Left ventricle myocardium inferior (tissue), 1 donor: ENCODE measurements around the gene IPO9. TPM values are rescaled to one million over a fixed set of nuclear protein-coding genes. Genes with fewer than 3 reads are reported as not detected.
A peak's percentile ranks its signal among the peaks of the same experiment; 100 is the strongest.

ENCODE experiments used
- DNase-seq: peaks from one replicate; pipeline ENCODE4 v3.0.0-alpha.2; 2020
- H3K27ac ChIP-seq: fragments of 200-600 bp; replicated peaks from 2 replicates; pipeline ENCODE4 v1.8.0; 2021
- H3K27me3 ChIP-seq: fragments of 200-600 bp; 2 replicates; pipeline ENCODE4 v1.8.0; 2021; ENCODE audit warnings: low read depth
- H3K36me3 ChIP-seq: fragments of 200-600 bp; 2 replicates; pipeline ENCODE4 v1.8.0; 2021
- H3K4me1 ChIP-seq: fragments of 200-600 bp; 2 replicates; pipeline ENCODE4 v1.8.0; 2021
- H3K4me3 ChIP-seq: fragments of 200-600 bp; 2 replicates; pipeline ENCODE4 v1.8.0; 2021; ENCODE audit warnings: mild to moderate bottlenecking, moderate library complexity
- H3K9me3 ChIP-seq: fragments of 200-600 bp; replicated peaks from 2 replicates; pipeline ENCODE4 v1.8.0; 2021
- CTCF ChIP-seq: fragments of 200-600 bp; IDR thresholded peaks from 2 replicates; pipeline ENCODE4 v1.8.0; 2021; ENCODE audit warnings: antibody characterized with exemption, mild to moderate bottlenecking, borderline replicate concordance
- intact Hi-C: fragments of 100-400 bp; cut with micrococcal nuclease; formaldehyde crosslinking; loops from one replicate; pipeline ENCODE4 v1.11.0; 2022
- total RNA-seq: library from RNA; stranded (reverse); fragmentation: NEBNext Ultra II Directional; extraction: Animal tissue kit (Norgen Biotek cat#: 25700); gene quantifications from one replicate; pipeline ENCODE4 v1.2.1, GENCODE V29; 2021
- donor health status: DM: no; HTN: yes; CAD: no; lungs with severe emphysema.

Gene IPO9
- total RNA-seq, 1 donor from 2014 or later = 20.1 TPM

DNA sequence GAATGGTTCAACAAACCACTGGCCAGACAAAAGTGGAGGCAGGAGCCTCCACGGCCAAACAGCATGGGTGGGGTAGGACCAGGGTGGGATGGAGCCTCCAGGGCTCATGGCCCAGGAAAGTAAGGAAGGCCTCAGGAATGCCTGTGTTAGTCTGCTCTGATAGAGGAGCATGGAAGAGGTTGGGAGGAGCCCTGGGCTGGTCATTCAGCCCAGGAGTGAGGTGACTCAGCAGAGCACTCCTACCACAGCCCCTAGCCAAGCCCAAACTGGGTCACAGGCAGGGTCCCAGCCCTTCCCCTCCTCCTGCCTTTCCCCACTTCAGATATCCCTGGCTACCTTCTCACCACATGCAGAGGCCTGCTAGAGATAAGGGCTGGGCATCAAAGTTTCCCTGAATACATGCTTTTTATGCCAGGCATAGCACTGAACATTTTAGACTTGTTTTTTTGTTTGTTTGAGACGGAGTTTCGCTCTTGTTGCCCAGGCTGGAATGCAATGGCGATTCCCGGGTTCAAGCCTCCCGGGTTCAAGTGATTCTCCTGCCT lies 56.6 kb downstream of the IPO9 start:
- Histone ChIP-seq H3K9me3 (no peaks in the 10 kb centered on the region), H3K36me3 (peaks cover 5% of the 10 kb centered on the region), H3K4me1 (peaks cover 88% of the 10 kb centered on the region), H3K27ac (peak overlapping the region; percentile 90), H3K27me3 (no peaks in the 10 kb centered on the region), H3K4me3 (no peak overlapping the region)
- intact Hi-C loops = no loop called here
- no peak for TF ChIP-seq CTCF
- no peak for DNase-seq

GRCh38 chr1:201886103-201886885 lies 57.3 kb downstream of the IPO9 start:
- H3K27me3 ChIP-seq = no peaks in the 10 kb centered on the region
- peaks cover 92% of the 10 kb centered on the region for H3K4me1 ChIP-seq
- H3K4me3 ChIP-seq = no peak overlapping the region
- no peaks in the 10 kb centered on the region for H3K9me3 ChIP-seq
- intact Hi-C loops = no loop called here
- peak overlapping the region; percentile 90 for H3K27ac ChIP-seq
- TF ChIP-seq CTCF = no peak
- DNase-seq = no peak
- H3K36me3 ChIP-seq = peaks cover 5% of the 10 kb centered on the region

GRCh38 chr1:201887116-201887866 lies 58.3 kb downstream of the IPO9 start:
- peaks cover 10% of the 10 kb centered on the region for H3K36me3 ChIP-seq
- peak overlapping the region; percentile 90 for H3K27ac ChIP-seq
- TF ChIP-seq CTCF = no peak
- intact Hi-C loops = no loop called here
- DNase-seq = no peak
- no peaks in the 10 kb centered on the region for H3K9me3 ChIP-seq
- no peaks in the 10 kb centered on the region for H3K27me3 ChIP-seq
- no peak overlapping the region for H3K4me3 ChIP-seq
- peaks cover 86% of the 10 kb centered on the region for H3K4me1 ChIP-seq

- Histone ChIP-seq H3K27ac (peak within 1 kb of the TSS; percentile 90), H3K4me3 (peak within 1 kb of the TSS; percentile 93), H3K4me1 (peaks cover 74% of the 10 kb centered on the region), H3K9me3 (no peaks in the 10 kb centered on the region), H3K36me3 (peaks cover 10% of the 10 kb centered on the region), H3K27me3 (no peaks in the 10 kb centered on the region)
- intact Hi-C loops = no loop called here
- no peak for TF ChIP-seq CTCF
- DNase-seq = peak; percentile 83
These were observed 59.5 kb downstream of the IPO9 start, which contains the start of gene SHISA4 for GRCh38 chr1:201888282-201889089. Gene SHISA4 (plus strand): TSS chr1:201888898. CDS start chr1:201888995, 97 bp downstream.
